NCI-H82 (cell line): Measurements from ENCODE around the gene SLIT3.

Experiments used
- DNase-seq: peaks from one replicate; lab custom pipeline; 2025; lab: John Stamatoyannopoulos, UW

Gene SLIT3

GRCh38 chr5:169299191-169299662 lies 1.7 kb downstream of the SLIT3 start:
- DNase-seq, result no peak

- DNase-seq, result no peak
Measured at GRCh38 chr5:169298193-169298592, 2.7 kb downstream of the SLIT3 start.

- no peak for DNase-seq
Measured at GRCh38 chr5:169296419-169297143, 4.4 kb downstream of the SLIT3 start.

GRCh38 chr5:169295306-169295705 lies 5.6 kb downstream of the SLIT3 start:
- no peak for DNase-seq

GRCh38 chr5:169294621-169295020 lies 6.3 kb downstream of the SLIT3 start:
- no peak for DNase-seq

- no peak for DNase-seq
Measured at GRCh38 chr5:169291877-169292276, 9.1 kb downstream of the SLIT3 start.

GRCh38 chr5:169290895-169291294 lies 10.0 kb downstream of the SLIT3 start:
- no peak for DNase-seq

- peak; percentile 31 for DNase-seq
Measured at GRCh38 chr5:169289520-169289919, 11.4 kb downstream of the SLIT3 start.

GRCh38 chr5:169288066-169288930 lies 12.6 kb downstream of the SLIT3 start:
- DNase-seq, result no peak

- DNase-seq, result no peak
Measured at GRCh38 chr5:169287529-169287928, 13.4 kb downstream of the SLIT3 start.

- DNase-seq, result no peak
Measured at GRCh38 chr5:169286572-169287300, 14.2 kb downstream of the SLIT3 start.

GRCh38 chr5:169283887-169284286 lies 17.1 kb downstream of the SLIT3 start:
- no peak for DNase-seq

- no peak for DNase-seq
Measured at GRCh38 chr5:169281625-169282024, 19.3 kb downstream of the SLIT3 start.

- DNase-seq, result no peak
Measured at GRCh38 chr5:169280696-169281095, 20.2 kb downstream of the SLIT3 start.

- DNase-seq, result no peak
Measured at GRCh38 chr5:169280286-169280685, 20.7 kb downstream of the SLIT3 start.

- DNase-seq, result no peak
Measured at GRCh38 chr5:169279125-169279524, 21.8 kb downstream of the SLIT3 start.

- DNase-seq, result no peak
Measured at GRCh38 chr5:169273881-169274280, 27.1 kb downstream of the SLIT3 start.

- no peak for DNase-seq
Measured at GRCh38 chr5:169273451-169273850, 27.5 kb downstream of the SLIT3 start.

- DNase-seq, result no peak
Measured at GRCh38 chr5:169272731-169273427, 28.1 kb downstream of the SLIT3 start.

- no peak for DNase-seq
Measured at GRCh38 chr5:169272111-169272510, 28.8 kb downstream of the SLIT3 start.

GRCh38 chr5:169270827-169271226 lies 30.1 kb downstream of the SLIT3 start:
- DNase-seq, result no peak

- no peak for DNase-seq
Measured at GRCh38 chr5:169268019-169268418, 32.9 kb downstream of the SLIT3 start.
